Activated naive CD4-positive, alpha-beta T cell treated with anti-CD3 and anti-CD28 coated beads, Interleukin-2, amount 50 U/mL, for 16 hours (primary cell): Measurements from ENCODE around the gene NTSR2.

ENCODE experiments used
- DNase-seq: peaks from one replicate; pipeline ENCODE4 v3.0.0-alpha.2; 2020

NTSR2 gene

GRCh38 chr2:11669454-11670291, at the start of gene NTSR2:
Gene NTSR2, minus strand, starts transcription at chr2:11670195. Its CDS starts 66 bp downstream, at chr2:11670129.
- DNase-seq, result peak; percentile 22

GRCh38 chr2:11719230-11719977, 49.4 kb upstream of the NTSR2 start:
- no peak for DNase-seq

GRCh38 chr2:11718606-11719005, 48.6 kb upstream of the NTSR2 start:
- no peak for DNase-seq

GRCh38 chr2:11717623-11718022, 47.6 kb upstream of the NTSR2 start:
- DNase-seq, result no peak

GRCh38 chr2:11716689-11717321, 46.8 kb upstream of the NTSR2 start:
- DNase-seq, result no peak

- no peak for DNase-seq
These were observed 46.1 kb upstream of the NTSR2 start for GRCh38 chr2:11715987-11716652.

- no peak for DNase-seq
These were observed 43.8 kb upstream of the NTSR2 start for GRCh38 chr2:11713815-11714214.

- no peak for DNase-seq
These were observed 42.9 kb upstream of the NTSR2 start for GRCh38 chr2:11712866-11713265.

GRCh38 chr2:11711751-11712150, 41.8 kb upstream of the NTSR2 start:
- DNase-seq, result no peak

GRCh38 chr2:11711354-11711716, 41.3 kb upstream of the NTSR2 start:
- no peak for DNase-seq

GRCh38 chr2:11710632-11711353, 40.8 kb upstream of the NTSR2 start:
- DNase-seq, result no peak

GRCh38 chr2:11710210-11710609, 40.2 kb upstream of the NTSR2 start:
- no peak for DNase-seq

GRCh38 chr2:11709293-11709692, 39.3 kb upstream of the NTSR2 start:
- DNase-seq, result no peak

GRCh38 chr2:11708106-11708505, 38.1 kb upstream of the NTSR2 start:
- no peak for DNase-seq

GRCh38 chr2:11705711-11706110, 35.7 kb upstream of the NTSR2 start:
- DNase-seq, result no peak

- DNase-seq, result no peak
These were observed 35.1 kb upstream of the NTSR2 start for GRCh38 chr2:11705063-11705462.

- no peak for DNase-seq
These were observed 33.7 kb upstream of the NTSR2 start for GRCh38 chr2:11703700-11704099.

- DNase-seq, result no peak
These were observed 33.0 kb upstream of the NTSR2 start for GRCh38 chr2:11702946-11703345.

GRCh38 chr2:11701751-11702301, 31.8 kb upstream of the NTSR2 start:
- DNase-seq, result no peak

GRCh38 chr2:11701206-11701605, 31.2 kb upstream of the NTSR2 start:
- DNase-seq, result no peak

GRCh38 chr2:11699686-11700670, 30.0 kb upstream of the NTSR2 start:
- no peak for DNase-seq
